DOHH2 (cell line): Measurements from ENCODE around the gene GALNTL6.

Experiments
- EZH2phosphoT487 ChIP-seq: fragments of 200-600 bp; sonication (generic); IDR thresholded peaks from 2 replicates; pipeline ENCODE4 v1.6.1; 2017; ENCODE audit warnings: borderline replicate concordance, mild to moderate bottlenecking, antibody characterized with exemption, low read length, moderate library complexity, mixed read lengths
- TF ChIP-seq, protein P1 (sequence below): fragments of 200-600 bp; sonication (generic); IDR thresholded peaks from one replicate; pipeline ENCODE4 v1.5.1; 2014; ENCODE audit warnings: antibody characterized with exemption, mild to moderate bottlenecking, low read depth, low read length; ENCODE audit not compliant: poor library complexity, severe bottlenecking

DNA sequence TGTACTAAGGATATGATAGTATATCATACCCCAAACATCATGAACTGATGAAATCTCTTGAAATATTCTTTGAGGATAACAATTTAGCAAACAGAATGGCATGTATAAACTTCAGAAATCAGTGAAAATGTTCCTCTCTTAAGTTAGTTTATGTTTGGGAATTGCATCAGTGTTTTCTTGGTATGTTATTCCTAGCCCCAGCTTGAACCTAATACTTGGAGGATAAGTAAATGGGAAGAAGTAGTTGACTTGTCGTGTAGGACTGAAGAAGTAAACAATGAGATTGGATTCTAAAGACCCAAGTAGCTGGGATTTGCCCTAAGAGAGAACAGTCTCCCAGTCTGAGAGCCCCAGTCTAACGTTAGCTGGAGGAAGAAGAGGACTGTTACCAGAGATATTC is 355.7 kb downstream of the GALNTL6 start:
- TF ChIP-seq, protein P1, sequence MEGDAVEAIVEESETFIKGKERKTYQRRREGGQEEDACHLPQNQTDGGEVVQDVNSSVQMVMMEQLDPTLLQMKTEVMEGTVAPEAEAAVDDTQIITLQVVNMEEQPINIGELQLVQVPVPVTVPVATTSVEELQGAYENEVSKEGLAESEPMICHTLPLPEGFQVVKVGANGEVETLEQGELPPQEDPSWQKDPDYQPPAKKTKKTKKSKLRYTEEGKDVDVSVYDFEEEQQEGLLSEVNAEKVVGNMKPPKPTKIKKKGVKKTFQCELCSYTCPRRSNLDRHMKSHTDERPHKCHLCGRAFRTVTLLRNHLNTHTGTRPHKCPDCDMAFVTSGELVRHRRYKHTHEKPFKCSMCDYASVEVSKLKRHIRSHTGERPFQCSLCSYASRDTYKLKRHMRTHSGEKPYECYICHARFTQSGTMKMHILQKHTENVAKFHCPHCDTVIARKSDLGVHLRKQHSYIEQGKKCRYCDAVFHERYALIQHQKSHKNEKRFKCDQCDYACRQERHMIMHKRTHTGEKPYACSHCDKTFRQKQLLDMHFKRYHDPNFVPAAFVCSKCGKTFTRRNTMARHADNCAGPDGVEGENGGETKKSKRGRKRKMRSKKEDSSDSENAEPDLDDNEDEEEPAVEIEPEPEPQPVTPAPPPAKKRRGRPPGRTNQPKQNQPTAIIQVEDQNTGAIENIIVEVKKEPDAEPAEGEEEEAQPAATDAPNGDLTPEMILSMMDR: no peak
- TF ChIP-seq EZH2phosphoT487: no peak
